HepG2 (cell line): ENCODE data around the gene B4GALT5.

ENCODE experiments used
- SP1 ChIP-seq, 2 experiments: fragments of 450-650 bp in 1 of 2; sonication (generic) in 1 of 2; formaldehyde crosslinking in 1 of 2; IDR thresholded peaks; 2 replicates each; pipeline versions ENCODE4 v1.4.0 to v1.6.1; 2016 to 2020; ENCODE audit warnings: missing genetic modification reagents in 1 of 2
- TBP ChIP-seq: sonication (generic); formaldehyde crosslinking; IDR thresholded peaks from 2 replicates; pipeline ENCODE4 v1.5.0; 2020; ENCODE audit warnings: missing genetic modification reagents
- ZFY ChIP-seq: sonication (generic); formaldehyde crosslinking; IDR thresholded peaks from 2 replicates; pipeline ENCODE4 v1.4.0; 2020; ENCODE audit warnings: missing genetic modification reagents
- TF ChIP-seq, protein P1 (sequence below): sonication (generic); formaldehyde crosslinking; IDR thresholded peaks from 2 replicates; pipeline ENCODE4 v1.5.0; 2020; ENCODE audit warnings: mild to moderate bottlenecking, missing genetic modification reagents, moderate library complexity
- TF ChIP-seq, protein P2 (sequence below): IDR thresholded peaks from 2 replicates; pipeline ENCODE4 v1.6.1; 2012; ENCODE audit warnings: inconsistent platforms
- TF ChIP-seq, protein P3 (sequence below): sonication (generic); formaldehyde crosslinking; IDR thresholded peaks from 2 replicates; pipeline ENCODE4 v1.4.0; 2020; ENCODE audit warnings: missing genetic modification reagents

DNA sequence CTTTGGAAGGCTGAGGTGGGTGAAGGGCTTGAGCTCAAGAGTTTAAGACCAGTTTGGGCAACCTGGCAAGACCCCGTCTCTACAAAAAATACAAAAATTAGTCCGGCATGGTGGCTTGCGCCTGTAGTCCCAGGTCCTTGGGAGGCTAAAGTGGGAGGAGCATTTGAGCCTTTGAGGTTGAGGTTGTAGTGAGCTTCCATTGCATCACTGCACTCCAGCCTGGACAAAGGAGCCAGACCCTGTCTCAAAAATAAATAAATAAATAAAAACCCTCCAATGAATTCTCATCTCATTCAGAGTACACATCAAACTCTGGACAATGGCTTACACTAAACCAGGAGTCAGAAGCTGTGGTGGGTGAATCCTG, 31.8 kb downstream of the B4GALT5 start:
- TF ChIP-seq TBP: no peak
- TF ChIP-seq SP1 (IDR thresholded peaks at IDR 0.05): no peak
- TF ChIP-seq SP1 (CRISPR knock-in tag; IDR thresholded peaks at IDR 0.05): no peak
- TF ChIP-seq, protein P1, sequence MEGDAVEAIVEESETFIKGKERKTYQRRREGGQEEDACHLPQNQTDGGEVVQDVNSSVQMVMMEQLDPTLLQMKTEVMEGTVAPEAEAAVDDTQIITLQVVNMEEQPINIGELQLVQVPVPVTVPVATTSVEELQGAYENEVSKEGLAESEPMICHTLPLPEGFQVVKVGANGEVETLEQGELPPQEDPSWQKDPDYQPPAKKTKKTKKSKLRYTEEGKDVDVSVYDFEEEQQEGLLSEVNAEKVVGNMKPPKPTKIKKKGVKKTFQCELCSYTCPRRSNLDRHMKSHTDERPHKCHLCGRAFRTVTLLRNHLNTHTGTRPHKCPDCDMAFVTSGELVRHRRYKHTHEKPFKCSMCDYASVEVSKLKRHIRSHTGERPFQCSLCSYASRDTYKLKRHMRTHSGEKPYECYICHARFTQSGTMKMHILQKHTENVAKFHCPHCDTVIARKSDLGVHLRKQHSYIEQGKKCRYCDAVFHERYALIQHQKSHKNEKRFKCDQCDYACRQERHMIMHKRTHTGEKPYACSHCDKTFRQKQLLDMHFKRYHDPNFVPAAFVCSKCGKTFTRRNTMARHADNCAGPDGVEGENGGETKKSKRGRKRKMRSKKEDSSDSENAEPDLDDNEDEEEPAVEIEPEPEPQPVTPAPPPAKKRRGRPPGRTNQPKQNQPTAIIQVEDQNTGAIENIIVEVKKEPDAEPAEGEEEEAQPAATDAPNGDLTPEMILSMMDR (CRISPR knock-in tag): no peak
- no peak for TF ChIP-seq ZFY (CRISPR knock-in tag)
- TF ChIP-seq, protein P2, sequence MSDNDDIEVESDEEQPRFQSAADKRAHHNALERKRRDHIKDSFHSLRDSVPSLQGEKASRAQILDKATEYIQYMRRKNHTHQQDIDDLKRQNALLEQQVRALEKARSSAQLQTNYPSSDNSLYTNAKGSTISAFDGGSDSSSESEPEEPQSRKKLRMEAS: no peak
- TF ChIP-seq, protein P3, sequence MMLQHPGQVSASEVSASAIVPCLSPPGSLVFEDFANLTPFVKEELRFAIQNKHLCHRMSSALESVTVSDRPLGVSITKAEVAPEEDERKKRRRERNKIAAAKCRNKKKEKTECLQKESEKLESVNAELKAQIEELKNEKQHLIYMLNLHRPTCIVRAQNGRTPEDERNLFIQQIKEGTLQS (CRISPR knock-in tag): no peak
